ENCODE results near the gene SYCP2L. TPM values are rescaled to one million over a fixed set of nuclear protein-coding genes. Genes with fewer than 3 reads are reported as not detected.
A peak's percentile ranks its signal among the peaks of the same experiment; 100 is the strongest.
"Not testable (repeated sequence)": the region's sequence is repeated elsewhere in the genome, so short reads cannot be mapped to it uniquely, and the experiment has no call there.

SYCP2L gene
- total and polyA plus RNA-seq, 3 experiments from 2014 or later, result not detected

GRCh38 chr6:10882657-10883171 is 4.1 kb upstream of the SYCP2L start:
- CTCF ChIA-PET, result no interaction called here
- no peaks in the 10 kb centered on the region for H3K9me3 ChIP-seq (ENCODE audit: low read length)
- H3K27ac Mint-ChIP-seq, result no peak overlapping the region
- POLR2A ChIA-PET, result no interaction called here
- peak overlapping the region in 1 of 7 donors; percentile 55 for H3K4me3 Mint-ChIP-seq
- H3K27me3 ChIP-seq (ENCODE audit: insufficient read depth, low read length, poor library complexity, severe bottlenecking), result peaks cover 5% of the 10 kb centered on the region
- peaks cover 0 to 4% (median 0%) of the 10 kb centered on the region in 3 donors for H3K36me3 Mint-ChIP-seq
- peaks cover 0 to 7% (median 5%) of the 10 kb centered on the region in 5 donors for H3K9me3 Mint-ChIP-seq
- peaks cover 4 to 17% (median 12%) of the 10 kb centered on the region in 3 donors for H3K4me1 Mint-ChIP-seq
- no peaks in the 10 kb centered on the region for H3K4me1 ChIP-seq (ENCODE audit: insufficient read depth, low read length)
- no peak for DNase-seq
- H3K4me3 ChIP-seq (ENCODE audit: low read length), result no peak overlapping the region
- peaks cover 65 to 77% of the 10 kb centered on the region in 2 donors for H3K27me3 Mint-ChIP-seq
- no peaks in the 10 kb centered on the region for H3K36me3 ChIP-seq (ENCODE audit: insufficient read depth, low read length)
- no peak overlapping the region for H3K27ac ChIP-seq (ENCODE audit: low read depth, low read length)

GRCh38 chr6:10883312-10884244 is 3.3 kb upstream of the SYCP2L start:
- Histone ChIP-seq H3K4me3 (ENCODE audit: low read length) (no peak overlapping the region), H3K27ac (ENCODE audit: low read depth, low read length) (no peak overlapping the region), H3K4me1 (ENCODE audit: insufficient read depth, low read length) (no peaks in the 10 kb centered on the region), H3K9me3 (ENCODE audit: low read length) (no peaks in the 10 kb centered on the region), H3K36me3 (ENCODE audit: insufficient read depth, low read length) (no peaks in the 10 kb centered on the region), H3K27me3 (ENCODE audit: insufficient read depth, low read length, poor library complexity, severe bottlenecking) (peaks cover 5% of the 10 kb centered on the region)
- peaks cover 0 to 4% (median 0%) of the 10 kb centered on the region in 3 donors for H3K36me3 Mint-ChIP-seq
- CTCF ChIA-PET, result no interaction called here
- peak overlapping the region in 1 of 7 donors; percentile 78 for H3K4me3 Mint-ChIP-seq
- H3K27me3 Mint-ChIP-seq, result peaks cover 61 to 80% of the 10 kb centered on the region in 2 donors
- DNase-seq, result no peak
- H3K9me3 Mint-ChIP-seq, result peaks cover 0 to 8% (median 5%) of the 10 kb centered on the region in 5 donors
- POLR2A ChIA-PET, result no interaction called here
- H3K27ac Mint-ChIP-seq, result no peak overlapping the region
- peaks cover 4 to 18% (median 13%) of the 10 kb centered on the region in 3 donors for H3K4me1 Mint-ChIP-seq

- H3K4me3 ChIP-seq (ENCODE audit: low read length), result no peak overlapping the region
- H3K4me1 Mint-ChIP-seq, result peaks cover 4 to 18% (median 13%) of the 10 kb centered on the region in 3 donors
- peak overlapping the region in 1 of 7 donors; percentile 37 for H3K4me3 Mint-ChIP-seq
- H3K27ac Mint-ChIP-seq, result no peak overlapping the region
- no peaks in the 10 kb centered on the region for H3K4me1 ChIP-seq (ENCODE audit: insufficient read depth, low read length)
- H3K27me3 ChIP-seq (ENCODE audit: insufficient read depth, low read length, poor library complexity, severe bottlenecking), result peaks cover 5% of the 10 kb centered on the region
- H3K36me3 Mint-ChIP-seq, result peaks cover 0 to 4% (median 0%) of the 10 kb centered on the region in 3 donors
- POLR2A ChIA-PET, result no interaction called here
- H3K9me3 ChIP-seq (ENCODE audit: low read length), result no peaks in the 10 kb centered on the region
- DNase-seq, result no peak
- H3K36me3 ChIP-seq (ENCODE audit: insufficient read depth, low read length), result no peaks in the 10 kb centered on the region
- peaks cover 0 to 9% (median 5%) of the 10 kb centered on the region in 5 donors for H3K9me3 Mint-ChIP-seq
- CTCF ChIA-PET, result no interaction called here
- H3K27me3 Mint-ChIP-seq, result peaks cover 59 to 80% of the 10 kb centered on the region in 2 donors
- no peak overlapping the region for H3K27ac ChIP-seq (ENCODE audit: low read depth, low read length)
Observed at GRCh38 chr6:10884245-10884972, 2.4 kb upstream of the SYCP2L start.

GRCh38 chr6:10886365-10886690 is 524 bp upstream of the SYCP2L start:
- peak overlapping the region in 1 of 7 donors; percentile 69 for H3K4me3 Mint-ChIP-seq
- H3K27ac Mint-ChIP-seq; H3K4me1 ChIP-seq (ENCODE audit: insufficient read depth, low read length); DNase-seq; H3K27me3 ChIP-seq (ENCODE audit: insufficient read depth, low read length, poor library complexity, severe bottlenecking); H3K36me3 Mint-ChIP-seq; H3K4me3 ChIP-seq (ENCODE audit: low read length); CTCF ChIA-PET; H3K36me3 ChIP-seq (ENCODE audit: insufficient read depth, low read length); H3K9me3 ChIP-seq (ENCODE audit: low read length); POLR2A ChIA-PET: not testable (repeated sequence)
- H3K27me3 Mint-ChIP-seq, result peaks cover 60 to 80% of the 10 kb centered on the region in 2 donors
- peaks cover 0 to 14% (median 3%) of the 10 kb centered on the region in 5 donors for H3K9me3 Mint-ChIP-seq
- H3K4me1 Mint-ChIP-seq, result peaks cover 4 to 18% (median 13%) of the 10 kb centered on the region in 3 donors
- peak overlapping the region; percentile 64 for H3K27ac ChIP-seq (ENCODE audit: low read depth, low read length)

GRCh38 chr6:10890151-10890550 is 3.3 kb downstream of the SYCP2L start:
- no peak for DNase-seq
- H3K27ac Mint-ChIP-seq, result no peak overlapping the region
- H3K9me3 Mint-ChIP-seq, result peaks cover 0 to 11% (median 3%) of the 10 kb centered on the region in 5 donors
- no peaks in the 10 kb centered on the region for H3K36me3 Mint-ChIP-seq
- ChIA-PET POLR2A (no interaction called here), CTCF (no interaction called here)
- Histone ChIP-seq H3K36me3 (ENCODE audit: insufficient read depth, low read length) (no peaks in the 10 kb centered on the region), H3K4me3 (ENCODE audit: low read length) (no peak overlapping the region), H3K9me3 (ENCODE audit: low read length) (no peaks in the 10 kb centered on the region), H3K27ac (ENCODE audit: low read depth, low read length) (no peak overlapping the region), H3K4me1 (ENCODE audit: insufficient read depth, low read length) (no peaks in the 10 kb centered on the region), H3K27me3 (ENCODE audit: insufficient read depth, low read length, poor library complexity, severe bottlenecking) (no peaks in the 10 kb centered on the region)
- peaks cover 33 to 62% of the 10 kb centered on the region in 2 donors for H3K27me3 Mint-ChIP-seq
- H3K4me3 Mint-ChIP-seq, result no peak overlapping the region
- peaks cover 2 to 9% (median 8%) of the 10 kb centered on the region in 3 donors for H3K4me1 Mint-ChIP-seq

GRCh38 chr6:10891960-10892359 is 5.1 kb downstream of the SYCP2L start:
- H3K4me3 ChIP-seq (ENCODE audit: low read length), result no peak overlapping the region
- Mint-ChIP-seq H3K4me1 (peaks cover 0 to 4% (median 4%) of the 10 kb centered on the region in 3 donors), H3K27me3 (peaks cover 21 to 56% of the 10 kb centered on the region in 2 donors), H3K4me3 (no peak overlapping the region), H3K36me3 (no peaks in the 10 kb centered on the region), H3K9me3 (peaks cover 0 to 9% (median 3%) of the 10 kb centered on the region in 5 donors), H3K27ac (no peak overlapping the region)
- no peak for DNase-seq
- no peaks in the 10 kb centered on the region for H3K4me1 ChIP-seq (ENCODE audit: insufficient read depth, low read length)
- no peaks in the 10 kb centered on the region for H3K9me3 ChIP-seq (ENCODE audit: low read length)
- CTCF ChIA-PET, result no interaction called here
- H3K27ac ChIP-seq (ENCODE audit: low read depth, low read length), result no peak overlapping the region
- POLR2A ChIA-PET, result no interaction called here
- no peaks in the 10 kb centered on the region for H3K27me3 ChIP-seq (ENCODE audit: insufficient read depth, low read length, poor library complexity, severe bottlenecking)
- H3K36me3 ChIP-seq (ENCODE audit: insufficient read depth, low read length), result no peaks in the 10 kb centered on the region

GRCh38 chr6:10894958-10895357 is 8.1 kb downstream of the SYCP2L start:
- no peak for DNase-seq
- Mint-ChIP-seq H3K36me3 (no peaks in the 10 kb centered on the region), H3K27me3 (peaks cover 10 to 32% of the 10 kb centered on the region in 2 donors), H3K4me1 (no peaks in the 10 kb centered on the region), H3K27ac (no peak overlapping the region), H3K9me3 (peaks cover 0 to 6% (median 0%) of the 10 kb centered on the region in 5 donors), H3K4me3 (no peak overlapping the region)
- Histone ChIP-seq H3K27ac (ENCODE audit: low read depth, low read length) (no peak overlapping the region), H3K9me3 (ENCODE audit: low read length) (no peaks in the 10 kb centered on the region), H3K4me3 (ENCODE audit: low read length) (no peak overlapping the region), H3K36me3 (ENCODE audit: insufficient read depth, low read length) (no peaks in the 10 kb centered on the region), H3K27me3 (ENCODE audit: insufficient read depth, low read length, poor library complexity, severe bottlenecking) (no peaks in the 10 kb centered on the region), H3K4me1 (ENCODE audit: insufficient read depth, low read length) (no peaks in the 10 kb centered on the region)
- CTCF ChIA-PET, result no interaction called here
- POLR2A ChIA-PET, result no interaction called here

GRCh38 chr6:10896691-10897090 is 9.8 kb downstream of the SYCP2L start:
- H3K4me3 ChIP-seq (ENCODE audit: low read length), result no peak overlapping the region
- no peak for DNase-seq
- POLR2A ChIA-PET, result no interaction called here

More at GRCh38 chr6:10896691-10897090, 9.8 kb downstream of the SYCP2L start:
- Mint-ChIP-seq H3K27me3 (peaks cover 3 to 23% of the 10 kb centered on the region in 2 donors), H3K36me3 (no peaks in the 10 kb centered on the region), H3K4me1 (peaks cover under 1 to 6% (median under 1%) of the 10 kb centered on the region in 3 donors), H3K27ac (peak overlapping the region in 1 of 8 donors; percentile 8), H3K9me3 (peaks cover 0 to under 1% (median 0%) of the 10 kb centered on the region in 5 donors), H3K4me3 (no peak overlapping the region)
- H3K9me3 ChIP-seq (ENCODE audit: low read length), result no peaks in the 10 kb centered on the region
- CTCF ChIA-PET, result no interaction called here
- no peak overlapping the region for H3K27ac ChIP-seq (ENCODE audit: low read depth, low read length)
- no peaks in the 10 kb centered on the region for H3K36me3 ChIP-seq (ENCODE audit: insufficient read depth, low read length)
- H3K27me3 ChIP-seq (ENCODE audit: insufficient read depth, low read length, poor library complexity, severe bottlenecking), result no peaks in the 10 kb centered on the region
- H3K4me1 ChIP-seq (ENCODE audit: insufficient read depth, low read length), result no peaks in the 10 kb centered on the region
